ENCODE results near the gene RAB6B.

Gene RAB6B

GRCh38 chr3:133880886-133881455, 14.7 kb downstream of the RAB6B start:
- TF ChIP-seq CTCF (IDR thresholded peaks at IDR 0.05) = no peak

GRCh38 chr3:133880287-133880686, 15.4 kb downstream of the RAB6B start:
- TF ChIP-seq CTCF (IDR thresholded peaks at IDR 0.05) = no peak

DNA sequence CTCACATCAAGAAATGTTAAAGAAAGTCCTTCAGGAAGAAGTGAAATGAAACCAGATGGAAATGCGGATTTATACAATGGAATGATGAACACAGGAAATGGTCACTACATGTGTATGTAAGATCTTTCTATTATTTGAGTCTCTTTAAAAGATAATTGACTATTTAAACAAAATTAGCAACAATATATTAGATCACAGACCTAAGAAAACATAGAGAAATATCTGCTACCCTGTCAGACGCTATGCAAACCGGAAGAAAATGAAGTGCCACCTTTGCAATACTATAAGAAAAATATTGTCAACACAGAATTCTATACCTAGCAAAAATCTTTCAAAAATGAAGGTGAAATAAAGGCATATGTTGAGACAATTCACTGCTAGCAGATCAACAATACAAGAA, 17.2 kb downstream of the RAB6B start:
- TF ChIP-seq CTCF (IDR thresholded peaks at IDR 0.05) = no peak

GRCh38 chr3:133877221-133877620, 18.5 kb downstream of the RAB6B start:
- TF ChIP-seq CTCF (IDR thresholded peaks at IDR 0.05) = no peak

DNA sequence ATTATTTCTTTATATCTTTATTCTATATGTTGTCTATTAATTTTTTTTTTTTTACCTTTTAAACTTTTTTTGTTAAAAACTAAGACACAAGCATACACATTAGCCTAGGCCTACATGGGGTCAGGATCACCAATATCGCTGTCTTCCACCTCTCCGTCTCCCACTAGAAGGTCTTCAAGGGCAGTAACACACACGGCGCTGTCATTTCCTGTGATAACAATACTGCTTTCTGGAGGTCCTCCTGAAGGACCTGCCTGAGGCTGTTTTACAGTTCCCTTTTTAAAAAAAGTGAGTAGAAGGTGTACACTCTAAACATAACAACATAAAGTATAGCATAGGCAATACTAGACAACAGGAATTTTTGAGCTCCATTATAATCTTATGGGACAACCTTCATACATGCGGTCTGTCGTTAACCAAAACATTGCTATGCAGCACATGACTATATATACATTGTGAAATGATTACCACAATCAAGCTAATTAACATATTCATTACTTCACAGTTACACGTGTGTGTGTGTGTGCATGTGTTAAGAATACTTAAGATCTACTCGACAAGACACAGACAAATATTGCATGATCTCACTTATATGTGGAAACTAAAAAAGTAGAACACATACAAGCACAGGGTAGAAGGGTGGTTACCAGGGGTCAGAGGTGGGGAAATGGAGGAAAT, 20.8 kb downstream of the RAB6B start:
- no peak for TF ChIP-seq CTCF (IDR thresholded peaks at IDR 0.05)

DNA sequence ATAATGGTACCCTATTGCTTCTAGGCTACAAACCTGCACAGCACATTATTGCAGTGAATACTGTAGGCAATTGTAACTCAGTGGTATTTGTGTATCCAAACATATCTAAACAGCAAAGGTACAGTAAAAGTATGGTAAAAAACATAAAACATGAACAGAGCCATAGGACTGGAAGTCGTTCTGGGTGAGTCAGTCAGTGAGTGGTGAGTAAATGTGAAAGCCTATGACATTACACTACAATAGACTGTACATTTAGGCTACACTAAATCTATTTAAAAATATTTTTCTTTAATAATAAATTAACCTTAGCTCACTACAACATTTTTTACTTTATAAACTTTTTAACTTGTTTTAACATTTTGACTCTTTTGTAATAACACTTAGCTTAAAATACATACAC, 21.3 kb downstream of the RAB6B start:
- TF ChIP-seq CTCF (IDR thresholded peaks at IDR 0.05) = no peak

GRCh38 chr3:133872781-133873180, 22.9 kb downstream of the RAB6B start:
- TF ChIP-seq CTCF (IDR thresholded peaks at IDR 0.05) = no peak

Data from LNCAP (cell line).